Brain pericyte (primary cell): ENCODE data around the gene ANKS6.

Source experiments
- DNase-seq: peaks from one replicate; pipeline ENCODE4 v3.0.0-alpha.2; 2012; ENCODE audit warnings: low read depth, low spot score

ANKS6 gene

GRCh38 chr9:98738741-98739140, 57.6 kb downstream of the ANKS6 start:
- no peak for DNase-seq

DNA sequence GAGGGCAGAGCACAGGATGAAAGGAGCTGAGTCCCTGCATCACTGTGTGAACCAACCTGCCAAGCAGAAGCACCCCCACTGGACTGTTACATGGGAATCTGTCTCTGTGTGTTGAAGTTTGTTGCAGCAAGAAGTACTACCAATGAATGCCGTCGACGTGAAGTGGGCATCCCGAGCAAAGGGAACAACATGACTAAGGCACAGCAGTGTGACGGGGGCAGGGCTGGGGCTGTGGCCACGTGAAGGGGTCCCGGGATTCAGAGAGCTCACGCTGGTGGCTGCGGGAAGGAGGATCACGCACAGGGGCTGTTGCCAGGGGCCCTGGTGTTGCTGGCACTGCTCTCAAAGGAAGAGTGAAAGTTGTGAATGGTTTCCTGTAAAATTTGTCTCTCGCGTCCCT, 60.1 kb downstream of the ANKS6 start:
- no peak for DNase-seq

- no peak for DNase-seq
Observed at GRCh38 chr9:98732801-98733200, 63.6 kb downstream of the ANKS6 start.

- no peak for DNase-seq
Observed at GRCh38 chr9:98732091-98732490, 64.3 kb downstream of the ANKS6 start.

DNA sequence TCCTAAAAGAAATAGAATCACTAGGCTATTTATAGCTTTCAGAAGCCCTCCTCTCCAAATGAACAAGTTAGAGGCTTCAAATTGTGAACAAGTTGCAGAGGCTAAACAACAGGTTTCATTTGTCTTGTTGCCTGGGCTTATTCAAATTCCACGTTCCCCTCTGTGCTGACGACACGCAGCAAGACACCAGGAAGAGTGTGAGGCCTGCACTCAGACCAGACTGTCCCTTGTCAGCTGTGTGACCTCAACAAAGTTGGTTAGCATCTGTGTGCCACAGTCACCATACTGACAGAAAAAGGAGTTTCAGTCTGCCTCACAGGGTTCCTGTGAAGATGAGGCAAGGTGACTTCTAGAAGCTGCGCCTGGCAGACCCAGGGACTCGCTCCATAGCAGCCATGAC, 65.5 kb downstream of the ANKS6 start:
- no peak for DNase-seq

GRCh38 chr9:98728500-98728899, 67.9 kb downstream of the ANKS6 start:
- DNase-seq = no peak

GRCh38 chr9:98727428-98727827, 68.9 kb downstream of the ANKS6 start:
- no peak for DNase-seq

- no peak for DNase-seq
Observed at GRCh38 chr9:98726735-98727134, 69.6 kb downstream of the ANKS6 start.

DNA sequence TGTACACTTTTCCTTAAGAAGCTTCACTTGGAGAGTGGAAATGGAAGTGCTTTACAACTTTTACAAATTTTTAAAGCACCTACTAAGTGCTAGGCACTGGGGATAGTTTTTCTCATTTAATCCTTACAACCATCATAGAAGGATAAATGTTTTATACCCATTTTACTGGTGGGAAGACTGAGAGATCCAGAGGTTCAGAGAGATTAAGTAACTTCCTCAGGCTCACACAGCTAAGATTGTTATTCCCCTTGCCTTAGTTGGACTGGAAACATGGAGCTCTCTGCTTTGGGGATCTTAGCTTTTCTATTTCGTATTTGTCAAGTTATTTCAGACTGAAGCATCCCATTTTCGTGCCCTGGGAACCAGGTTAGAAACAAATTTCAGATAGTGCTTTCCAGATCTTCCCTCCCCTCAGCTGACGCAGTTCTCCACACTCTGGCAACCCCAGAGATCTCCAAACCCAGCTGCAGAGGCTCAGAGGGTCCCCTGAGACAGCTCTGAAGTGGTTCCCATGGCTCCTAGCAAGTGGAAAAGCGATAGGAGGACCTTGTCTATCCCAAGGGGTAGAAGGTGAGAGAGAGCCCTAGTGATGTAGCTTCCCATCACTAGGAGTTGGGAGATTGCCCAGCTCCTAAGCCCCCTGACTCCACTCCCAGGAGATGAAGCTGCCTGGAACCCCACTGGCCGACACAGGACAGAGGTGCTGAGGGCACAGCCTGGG, 71.4 kb downstream of the ANKS6 start:
- DNase-seq = no peak

DNA sequence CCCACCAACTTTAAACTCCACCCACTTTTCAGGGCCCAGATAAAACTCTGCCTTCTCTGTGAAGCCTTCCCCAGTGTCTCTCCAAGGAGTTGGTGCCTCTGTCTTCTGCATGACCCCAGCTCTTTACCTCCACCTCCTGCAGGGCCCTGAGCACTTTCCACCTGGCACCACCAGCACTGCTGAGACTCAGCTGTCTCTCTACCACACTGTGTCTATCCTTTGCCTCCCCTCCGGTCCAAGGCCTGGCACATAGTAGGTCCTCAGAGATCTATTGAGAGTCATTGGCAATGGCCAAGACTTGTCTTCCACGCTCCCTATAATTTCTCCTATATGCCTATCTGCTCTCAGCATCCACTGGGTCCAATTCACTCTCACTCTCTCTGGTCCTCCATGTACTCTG, 74.7 kb downstream of the ANKS6 start:
- no peak for DNase-seq

DNA sequence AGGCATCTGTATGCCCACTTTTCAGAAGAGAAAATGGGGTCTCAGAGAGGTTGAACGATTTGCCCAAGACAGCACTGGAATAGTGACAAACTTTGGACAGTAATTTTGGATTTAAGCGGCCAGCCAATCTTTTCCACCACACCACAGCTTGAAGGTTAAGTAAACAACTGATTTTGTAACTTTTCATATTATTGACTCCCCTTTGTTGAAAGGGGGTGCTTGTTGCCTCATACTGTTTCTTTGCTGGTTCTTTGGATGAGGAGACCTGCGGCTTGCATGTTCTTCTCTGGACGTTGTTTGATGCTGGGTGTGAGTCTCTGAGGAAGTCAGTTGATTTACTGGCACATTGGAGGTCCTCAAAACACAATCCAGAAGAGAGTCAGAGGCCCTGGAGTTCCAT, 76.0 kb downstream of the ANKS6 start:
- no peak for DNase-seq

GRCh38 chr9:98719055-98719454, 77.3 kb downstream of the ANKS6 start:
- no peak for DNase-seq

DNA sequence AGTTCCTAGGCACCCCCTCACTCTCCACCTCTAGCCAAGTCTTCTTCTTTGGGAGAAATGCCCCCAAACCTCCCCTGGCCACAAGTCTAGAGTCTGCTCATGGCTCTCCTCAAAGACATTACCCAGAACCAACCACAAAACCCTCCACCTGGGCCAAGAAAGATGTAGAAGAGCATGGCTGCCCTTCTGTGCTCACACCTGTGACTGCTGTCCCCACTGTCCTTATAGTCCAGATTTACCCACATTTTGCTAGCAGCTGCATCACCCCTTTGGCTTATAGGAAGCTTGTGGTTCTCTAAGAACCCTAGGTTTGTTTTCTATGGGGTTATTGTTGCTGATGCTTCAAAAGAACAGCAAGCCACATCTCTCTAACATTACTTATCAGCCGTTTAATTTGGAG, 81.5 kb downstream of the ANKS6 start:
- no peak for DNase-seq

DNA sequence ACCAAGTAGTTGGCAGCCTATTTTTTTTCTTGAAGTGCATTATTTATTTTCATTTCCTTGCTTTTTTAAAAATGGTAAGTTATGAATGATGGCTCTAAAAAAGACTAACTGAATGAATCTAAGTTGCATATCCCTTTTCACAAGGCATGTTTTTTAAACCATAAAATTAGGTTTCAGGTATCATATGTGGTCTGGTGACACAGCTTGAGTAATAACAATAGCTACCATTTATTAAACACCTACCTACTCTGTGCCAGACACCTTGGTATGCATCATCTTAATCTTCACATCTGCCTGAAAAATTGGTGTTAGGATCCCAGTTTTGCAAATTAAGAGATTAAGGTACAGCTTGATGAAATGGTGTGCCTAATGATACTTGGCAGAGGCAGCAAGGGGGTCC, 83.4 kb downstream of the ANKS6 start:
- DNase-seq = no peak

- no peak for DNase-seq
Observed at GRCh38 chr9:98709968-98710965, 86.1 kb downstream of the ANKS6 start.

DNA sequence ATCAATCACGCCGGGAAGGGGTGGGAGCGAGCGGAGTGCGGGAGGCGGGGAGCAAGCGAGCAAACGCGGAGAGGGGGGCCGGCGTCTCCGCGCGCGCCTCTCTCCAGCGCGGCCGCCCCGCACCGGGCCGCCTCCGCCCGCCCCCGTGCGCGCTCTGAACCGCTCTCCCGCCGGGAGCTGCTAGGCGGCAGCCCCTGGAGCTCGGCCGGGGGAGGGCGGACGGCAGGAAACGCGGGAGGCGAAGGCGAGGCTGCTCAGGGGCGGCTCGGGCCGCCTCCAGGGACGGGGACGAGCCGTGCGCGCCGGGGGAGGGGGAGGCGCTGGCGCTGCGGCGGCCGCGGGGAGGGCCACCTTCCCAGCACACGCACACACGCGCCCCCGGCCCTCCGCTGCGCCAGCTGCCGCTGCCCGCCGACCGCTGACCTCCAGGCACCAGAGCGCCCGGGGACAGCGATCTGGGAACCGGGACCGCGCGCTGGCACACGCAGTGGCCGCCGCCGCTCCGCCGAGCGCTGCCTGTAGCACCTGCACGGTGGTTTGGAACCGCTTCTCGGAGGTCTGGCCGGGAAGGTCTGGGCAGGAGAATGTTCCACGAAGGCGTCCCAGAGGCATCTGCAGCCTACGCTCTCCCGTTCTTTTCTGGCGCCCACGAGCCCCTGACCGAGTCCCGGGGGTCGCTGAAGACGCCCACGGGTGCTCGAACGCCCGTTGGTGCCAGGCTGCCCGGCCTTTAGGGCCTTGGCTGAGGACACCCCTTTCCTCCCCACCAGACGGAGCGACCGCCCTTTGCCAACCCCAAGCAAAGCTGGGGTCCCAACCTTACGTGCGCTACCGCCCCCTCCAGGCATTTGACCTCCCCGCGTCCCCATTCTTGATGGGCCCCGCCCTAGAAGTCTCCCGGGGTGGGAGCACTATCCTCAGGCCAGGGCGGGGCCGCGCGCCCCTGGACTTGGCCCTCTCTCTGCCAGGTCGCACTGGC, 87.1 kb downstream of the ANKS6 start, which contains the start of gene GABBR2:
Gene GABBR2 (minus strand): TSS at position 3 of the 979 bp plus-strand sequence. CDS start 198 bp downstream, outside the sequence.
- no peak for DNase-seq

- no peak for DNase-seq
Observed at GRCh38 chr9:98708103-98708932, 88.0 kb downstream of the ANKS6 start.

GRCh38 chr9:98707166-98708102, 88.9 kb downstream of the ANKS6 start:
- DNase-seq = no peak

- DNase-seq = no peak
Observed at GRCh38 chr9:98706651-98707165, 89.6 kb downstream of the ANKS6 start.
